GM19455 (cell line): Measurements from ENCODE around the gene ACTL10.

Experiments used
- ATAC-seq: cut with Tn5 transposase; IDR thresholded peaks from one replicate; pipeline ENCODE4 v1.9.1; 2021; ENCODE audit not compliant: unreplicated experiment

Gene ACTL10

DNA sequence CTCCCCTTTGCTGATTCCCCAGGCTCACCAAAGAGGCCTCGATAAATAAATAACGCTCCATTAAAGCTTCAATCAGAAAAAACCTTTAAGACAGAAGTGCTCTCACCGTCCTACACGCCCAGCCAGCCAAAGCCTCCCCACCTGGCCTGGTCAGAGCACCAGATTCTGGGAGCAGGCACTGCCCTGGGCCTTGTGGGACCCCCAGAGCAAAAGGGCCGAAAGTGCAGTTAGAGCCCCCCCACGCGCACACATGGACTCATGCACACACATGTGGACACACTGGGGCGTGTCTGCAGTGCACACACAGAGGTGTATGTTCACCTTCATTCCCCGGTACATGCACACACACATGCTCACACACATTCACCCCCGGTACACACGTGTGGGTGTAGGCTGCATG lies 9.4 kb downstream of the ACTL10 start:
- no peak for ATAC-seq

DNA sequence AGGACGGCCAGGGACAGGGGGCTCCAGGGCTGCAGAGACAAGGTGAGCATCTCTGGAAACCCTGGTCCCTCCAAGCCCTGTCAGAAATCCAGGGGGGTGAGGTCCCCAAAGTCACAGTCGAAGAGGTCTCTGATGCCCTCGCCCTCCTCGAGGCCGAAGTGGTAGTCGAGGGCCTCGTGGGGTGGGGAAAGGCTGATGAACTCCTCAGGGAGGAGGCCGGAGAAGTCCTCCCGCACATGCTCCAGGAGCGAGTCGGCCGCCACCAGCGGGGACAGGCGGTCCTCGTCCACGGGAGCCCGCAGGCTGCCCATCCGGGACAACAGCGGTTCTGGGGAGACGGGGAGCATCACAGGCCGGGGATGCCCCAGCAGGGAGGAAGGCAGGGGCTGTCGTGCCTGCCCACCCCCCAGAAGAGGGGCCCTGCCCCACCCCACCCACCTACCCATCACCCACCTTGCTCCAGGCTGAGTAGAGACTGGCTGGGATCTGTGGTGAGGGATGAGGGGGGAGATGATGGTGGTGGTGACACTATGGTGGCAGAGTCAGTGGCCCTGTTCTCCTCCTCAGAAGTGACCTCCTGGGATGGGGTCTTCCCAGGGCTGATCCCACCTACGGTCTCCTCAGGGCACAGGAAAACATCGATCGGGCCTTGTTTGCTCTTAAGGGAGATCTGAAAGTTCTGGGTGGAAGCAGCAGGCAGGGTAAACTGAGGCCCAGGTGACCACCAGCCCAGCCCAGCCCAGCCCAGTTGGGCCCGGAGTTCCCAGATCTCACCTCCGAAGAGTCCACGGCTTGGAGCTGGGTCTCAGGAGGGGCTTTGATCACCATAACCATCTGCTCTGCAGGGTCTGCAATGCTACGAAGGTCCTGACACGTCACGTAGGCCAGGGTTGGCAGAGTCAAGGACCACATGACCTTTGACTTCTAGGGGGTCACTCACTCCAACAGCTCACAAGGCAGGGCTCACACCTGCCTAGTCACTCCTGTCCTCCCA lies 10.2 kb downstream of the ACTL10 start:
- no peak for ATAC-seq

DNA sequence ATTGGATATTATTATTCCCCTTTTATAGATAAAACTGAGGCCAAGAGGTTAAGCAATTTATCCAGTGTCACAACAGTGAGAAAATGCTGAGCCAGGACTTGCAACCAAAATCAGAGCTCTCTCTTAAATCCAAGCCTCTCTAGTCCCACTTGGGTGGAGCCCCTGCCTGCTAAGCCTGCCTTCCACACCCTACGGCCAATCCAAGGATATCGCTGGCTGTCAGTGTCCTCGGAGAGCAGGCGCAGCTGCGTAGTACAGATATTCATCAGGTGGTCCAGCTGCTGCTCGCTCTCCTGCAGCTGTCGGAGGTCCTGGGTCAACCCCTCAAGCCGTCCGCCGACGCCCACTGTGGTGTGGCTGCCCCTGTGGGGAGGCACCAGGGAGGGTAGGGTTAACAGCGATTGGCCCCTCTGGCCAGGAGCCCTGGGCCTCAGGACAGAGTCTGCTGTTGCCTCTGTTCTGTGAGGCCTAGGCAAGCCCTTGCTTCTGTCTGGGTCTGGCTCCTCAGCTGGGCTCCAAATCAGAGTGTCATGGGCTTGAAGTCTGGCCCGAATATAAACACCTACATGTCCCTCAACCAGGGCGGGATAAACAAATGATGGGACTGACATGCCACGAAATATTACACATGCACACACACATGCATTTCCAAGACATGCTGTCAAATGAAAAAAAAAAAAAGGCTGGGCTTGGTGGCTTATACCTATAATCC lies 11.4 kb downstream of the ACTL10 start:
- ATAC-seq = no peak

DNA sequence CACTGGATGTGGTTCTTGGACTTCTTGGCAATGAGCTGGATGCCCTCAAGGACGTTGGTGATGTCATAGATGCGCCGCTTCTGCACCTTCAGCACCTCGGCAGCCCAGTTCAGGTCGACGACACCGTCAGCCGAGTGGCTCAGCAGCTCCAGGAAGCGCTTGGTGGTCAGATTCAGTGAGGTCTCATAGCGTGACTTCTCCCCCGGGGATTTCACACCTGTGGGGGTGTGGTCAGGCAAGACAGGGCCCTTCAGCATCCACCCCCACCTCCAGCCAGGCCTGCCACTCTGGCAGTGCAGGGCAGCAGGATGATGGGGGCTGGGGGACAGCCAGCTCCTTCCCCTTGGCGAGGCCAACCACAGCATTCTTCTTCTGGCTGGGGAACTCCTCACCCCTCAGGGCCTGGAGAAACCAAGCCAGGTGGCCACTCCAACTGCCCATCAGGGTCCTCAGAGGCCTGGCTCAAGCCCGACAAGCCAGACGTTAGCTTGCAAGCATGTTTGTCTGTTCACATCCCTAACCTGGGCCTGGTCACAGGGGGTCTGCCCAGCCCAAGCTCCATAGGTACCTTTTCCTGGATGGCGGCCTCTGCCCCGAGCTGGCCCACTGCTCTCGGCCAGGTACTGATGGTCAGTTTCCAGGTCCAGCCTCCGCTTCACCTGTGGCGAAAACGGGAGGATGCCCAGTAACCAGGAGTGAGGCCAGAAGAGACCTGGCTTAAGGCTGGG lies 13.2 kb downstream of the ACTL10 start:
- ATAC-seq = no peak

DNA sequence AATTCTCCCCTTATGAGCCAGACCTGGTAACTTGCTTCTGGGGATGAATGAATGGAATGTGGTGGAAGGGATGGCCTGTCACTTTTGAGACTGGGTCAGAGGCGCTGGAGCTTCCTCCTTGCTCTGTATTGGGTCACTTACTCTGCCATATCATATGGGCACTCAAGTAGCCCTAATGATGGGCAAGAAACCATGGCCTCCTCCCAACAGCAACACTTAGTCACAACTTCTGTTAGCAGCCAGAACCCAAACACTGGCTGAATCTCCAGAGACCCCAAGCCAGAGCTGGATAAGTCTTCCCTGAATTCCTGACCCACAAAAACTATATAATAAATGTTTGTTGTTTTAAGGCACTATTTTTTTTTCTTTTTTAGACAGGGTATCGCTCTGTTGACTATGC lies 13.9 kb downstream of the ACTL10 start:
- no peak for ATAC-seq

DNA sequence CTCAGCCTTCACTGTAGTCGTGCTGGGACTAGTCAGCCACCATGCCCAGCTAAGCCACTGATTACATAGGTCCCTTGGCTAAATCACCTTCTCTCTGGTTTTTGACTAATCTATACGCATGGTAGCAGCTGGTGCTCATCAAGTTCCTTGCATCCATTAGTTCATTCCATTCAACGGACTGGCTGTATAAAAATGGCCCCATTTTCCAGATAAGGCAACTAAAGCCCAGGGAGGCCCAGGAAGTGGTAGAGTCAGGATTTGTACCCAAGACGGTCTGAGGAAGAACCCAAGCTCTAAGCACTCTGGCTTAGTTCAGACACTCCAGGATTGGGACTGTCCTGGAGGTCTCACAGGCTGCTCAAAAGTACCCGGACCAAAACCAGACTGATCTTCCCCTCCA lies 14.5 kb downstream of the ACTL10 start:
- no peak for ATAC-seq

- ATAC-seq = no peak
These were observed 15.1 kb downstream of the ACTL10 start for GRCh38 chr20:33681728-33682353.

DNA sequence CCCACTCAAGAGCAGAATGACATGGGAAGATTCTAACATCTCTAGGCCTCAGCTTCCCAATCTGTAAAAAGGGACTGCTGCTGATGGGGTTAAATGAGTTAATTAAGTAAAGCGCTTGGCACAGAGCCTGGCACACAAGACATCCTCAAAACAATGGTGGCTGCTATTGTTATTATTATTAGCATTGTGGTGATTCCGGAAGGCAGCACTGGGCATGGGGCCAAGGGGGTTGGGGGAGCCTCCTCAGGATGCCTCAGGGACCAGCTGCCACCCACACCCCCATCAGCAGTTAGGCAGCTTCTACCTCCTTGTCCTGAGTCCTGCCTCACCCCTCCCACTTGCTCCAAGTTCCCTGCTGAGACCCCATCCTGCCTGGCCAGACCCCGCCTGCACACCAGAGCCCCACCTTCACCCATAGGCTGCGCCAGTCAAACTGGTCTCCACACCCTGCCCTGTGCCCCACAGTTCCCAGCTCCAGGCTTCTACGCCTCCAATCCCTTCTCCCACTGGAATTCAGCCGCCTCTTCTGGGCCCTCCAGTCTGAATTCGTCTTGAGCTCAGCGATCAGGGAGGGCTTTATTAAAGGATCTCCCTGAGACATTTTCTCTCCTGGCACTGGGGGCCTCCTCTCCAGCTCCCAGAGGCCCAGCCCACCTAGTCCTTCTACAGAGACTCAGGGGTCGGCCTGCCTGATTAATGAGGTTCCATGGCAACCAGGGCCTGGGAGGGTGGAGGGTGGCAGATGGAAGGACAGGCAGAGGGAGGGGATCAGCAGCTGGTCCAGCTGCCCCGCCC lies 18.0 kb downstream of the ACTL10 start:
- ATAC-seq = no peak

GRCh38 chr20:33685328-33686099 lies 18.8 kb downstream of the ACTL10 start:
- peak; percentile 49 for ATAC-seq

- peak; percentile 90 for ATAC-seq
These were observed 19.6 kb downstream of the ACTL10 start, which contains the start of gene E2F1 for GRCh38 chr20:33686100-33686983. TSS of gene E2F1 (minus strand) at chr20:33686385. CDS start at chr20:33686264, 121 bp downstream.

GRCh38 chr20:33686984-33687366 lies 20.2 kb downstream of the ACTL10 start:
- no peak for ATAC-seq

DNA sequence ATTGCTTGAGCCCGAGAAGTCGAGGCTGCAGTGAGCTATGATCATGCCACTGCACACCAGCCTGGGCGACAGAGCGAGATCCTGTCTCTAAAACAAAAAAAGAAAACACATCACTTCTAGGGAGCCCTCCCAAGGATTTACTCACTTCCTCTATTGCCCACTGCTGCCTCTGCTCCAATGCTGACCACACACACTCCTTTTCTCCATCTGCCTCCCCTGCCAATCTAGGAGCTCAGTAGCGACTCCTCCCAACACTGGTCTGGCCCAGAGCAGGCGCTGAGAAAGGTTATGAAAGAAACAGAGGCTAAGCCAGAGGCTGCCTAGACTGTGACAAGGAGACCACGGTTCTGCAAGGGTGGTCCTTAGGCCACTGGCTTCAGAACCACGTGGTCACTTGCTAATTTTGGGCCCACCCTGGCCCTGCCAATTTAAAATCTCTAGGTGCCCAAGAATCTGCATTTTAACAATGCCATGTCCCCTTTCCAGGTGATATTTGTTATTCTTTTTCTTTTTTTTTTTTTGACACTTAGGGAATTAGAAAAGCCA lies 20.7 kb downstream of the ACTL10 start:
- ATAC-seq = no peak

- no peak for ATAC-seq
These were observed 21.5 kb downstream of the ACTL10 start for GRCh38 chr20:33687993-33688937.

DNA sequence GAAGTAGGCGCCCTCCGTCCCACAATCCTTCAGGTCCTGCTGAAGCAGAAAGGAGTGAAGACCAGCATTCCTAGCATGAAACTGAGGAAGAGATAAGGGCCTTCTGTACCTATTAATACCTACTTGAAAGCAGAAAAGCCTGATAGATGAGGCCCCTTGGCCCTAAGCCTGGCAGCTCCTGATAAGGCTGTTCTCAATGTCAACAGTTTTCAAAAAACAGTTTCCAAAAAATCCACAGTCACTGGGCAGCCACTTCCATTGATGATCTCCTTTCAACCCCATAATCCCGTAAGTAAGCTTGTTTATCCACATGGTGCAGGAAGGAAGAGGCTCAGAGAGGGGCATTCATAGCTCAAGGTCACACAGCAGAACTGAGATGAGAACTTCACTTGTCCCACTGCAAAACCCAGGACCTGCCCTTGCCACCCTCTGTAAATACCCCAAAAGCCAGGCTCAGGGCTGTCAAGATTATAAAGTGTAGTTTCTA lies 22.2 kb downstream of the ACTL10 start:
- no peak for ATAC-seq

- no peak for ATAC-seq
These were observed 22.8 kb downstream of the ACTL10 start for GRCh38 chr20:33689493-33689892.

DNA sequence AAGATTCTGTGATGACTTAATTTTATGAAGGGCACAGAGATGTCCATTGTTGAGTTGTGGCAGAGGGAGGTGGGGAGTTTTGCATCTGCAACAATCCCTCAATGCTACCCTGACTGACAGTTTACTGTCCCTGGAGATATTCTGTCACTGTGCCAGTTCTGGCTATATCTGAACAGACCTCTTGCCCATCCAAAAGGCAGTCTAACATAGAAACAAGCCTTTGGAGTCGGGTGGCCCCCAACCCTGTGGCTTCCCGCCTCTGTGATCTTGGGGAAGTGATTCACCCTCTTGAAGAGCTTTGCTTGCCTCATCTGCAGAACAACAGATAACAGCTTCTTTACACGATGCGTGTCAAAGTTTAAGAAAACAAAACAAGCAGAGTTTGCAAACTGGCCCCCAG lies 23.2 kb downstream of the ACTL10 start:
- no peak for ATAC-seq

- ATAC-seq = no peak
These were observed 26.5 kb downstream of the ACTL10 start for GRCh38 chr20:33693289-33693688.
